H9 (cell line): Measurements from ENCODE around the gene AZGP1. TPM values are rescaled to one million over a fixed set of nuclear protein-coding genes. Genes with fewer than 3 reads are reported as not detected.

ENCODE experiments used
- DNase-seq: peaks from one replicate; pipeline ENCODE4 v3.0.0-alpha.2; 2017
- H2AFZ ChIP-seq: one replicate; pipeline ENCODE4 v1.6.1; 2013; ENCODE audit warnings: mild to moderate bottlenecking, low read length, control low read depth, moderate library complexity
- H2AK5ac ChIP-seq: 2 replicates; pipeline ENCODE4 v1.6.1; 2013; ENCODE audit warnings: low read length, control low read depth, mixed read lengths; ENCODE audit not compliant: insufficient read length
- H2BK120ac ChIP-seq: one replicate; pipeline ENCODE4 v1.6.1; 2013; ENCODE audit warnings: low read depth, mild to moderate bottlenecking, low read length, control low read depth, inconsistent platforms; ENCODE audit not compliant: poor library complexity, severe bottlenecking
- H2BK12ac ChIP-seq: 2 replicates; pipeline ENCODE4 v1.6.1; 2013; ENCODE audit warnings: low read length, control low read depth, mixed read lengths, low read depth; ENCODE audit not compliant: insufficient read length
- H2BK15ac ChIP-seq: 2 replicates; pipeline ENCODE4 v1.6.1; 2013; ENCODE audit warnings: low read depth, low read length, control low read depth
- H2BK20ac ChIP-seq: one replicate; pipeline ENCODE4 v1.6.1; 2013; ENCODE audit warnings: low read depth, mild to moderate bottlenecking, low read length, control low read depth, inconsistent platforms; ENCODE audit not compliant: poor library complexity, severe bottlenecking
- H2BK5ac ChIP-seq: 2 replicates; pipeline ENCODE4 v1.6.1; 2013; ENCODE audit warnings: low read length, control low read depth, mixed read lengths; ENCODE audit not compliant: insufficient read length
- H3K14ac ChIP-seq: 2 replicates; pipeline ENCODE4 v1.6.1; 2013; ENCODE audit warnings: low read length, control low read depth; ENCODE audit not compliant: insufficient read depth
- H3K18ac ChIP-seq: 2 replicates; pipeline ENCODE4 v1.6.1; 2013; ENCODE audit warnings: low read depth, mild to moderate bottlenecking, mixed read lengths, low read length, control low read depth; ENCODE audit not compliant: insufficient read length
- H3K23ac ChIP-seq: 2 replicates; pipeline ENCODE4 v1.6.1; 2013; ENCODE audit warnings: low read length, control low read depth, mixed read lengths, low read depth; ENCODE audit not compliant: insufficient read length
- H3K23me2 ChIP-seq: 2 replicates; pipeline ENCODE4 v1.6.1; 2013; ENCODE audit warnings: low read depth, mild to moderate bottlenecking, mixed read lengths, low read length, control low read depth; ENCODE audit not compliant: insufficient read length, poor library complexity, severe bottlenecking
- H3K27ac ChIP-seq: 2 replicates; pipeline ENCODE4 v1.5.1; 2013; ENCODE audit warnings: low read length, control low read depth, mixed read lengths, low read depth; ENCODE audit not compliant: insufficient read length
- H3K27me3 ChIP-seq: 2 replicates; pipeline ENCODE4 v1.6.1; 2013; ENCODE audit warnings: low read length, control low read depth, inconsistent platforms; ENCODE audit not compliant: insufficient read depth
- H3K4ac ChIP-seq: 2 replicates; pipeline ENCODE4 v1.6.1; 2013; ENCODE audit warnings: low read depth, mild to moderate bottlenecking, control low read depth, inconsistent platforms, low read length, moderate library complexity
- H3K4me1 ChIP-seq: 2 replicates; pipeline ENCODE4 v1.6.1; 2013; ENCODE audit warnings: low read length, control low read depth, inconsistent platforms; ENCODE audit not compliant: insufficient read depth
- H3K4me2 ChIP-seq: 2 replicates; pipeline ENCODE4 v1.6.1; 2013; ENCODE audit warnings: low read length, control low read depth, mixed read lengths; ENCODE audit not compliant: insufficient read length, insufficient read depth
- H3K56ac ChIP-seq: 2 replicates; pipeline ENCODE4 v1.6.1; 2013; ENCODE audit warnings: low read depth, mild to moderate bottlenecking, mixed read lengths, low read length, control low read depth; ENCODE audit not compliant: insufficient read length
- H3K79me1 ChIP-seq: 2 replicates; pipeline ENCODE4 v1.6.1; 2013; ENCODE audit warnings: low read depth, mild to moderate bottlenecking, moderate library complexity, low read length, control low read depth, inconsistent platforms; ENCODE audit not compliant: insufficient read depth, poor library complexity, severe bottlenecking
- H3K79me2 ChIP-seq: 2 replicates; pipeline ENCODE4 v1.6.1; 2013; ENCODE audit warnings: low read length, control low read depth, inconsistent platforms; ENCODE audit not compliant: insufficient read depth
- H3K9ac ChIP-seq: 2 replicates; pipeline ENCODE4 v1.6.1; 2013; ENCODE audit warnings: low read length, control low read depth, mixed read lengths; ENCODE audit not compliant: insufficient read length; ENCODE audit errors: extremely low read depth
- H3K9me3 ChIP-seq: one replicate; pipeline ENCODE4 v1.6.1; 2013; ENCODE audit warnings: low read depth, low read length, inconsistent platforms; ENCODE audit not compliant: control insufficient read depth
- H3T11ph ChIP-seq: one replicate; pipeline ENCODE4 v1.6.1; 2013; ENCODE audit warnings: mild to moderate bottlenecking, low read length, control low read depth, inconsistent platforms
- H4K20me1 ChIP-seq: one replicate; pipeline ENCODE4 v1.6.1; 2013; ENCODE audit not compliant: control insufficient read depth, insufficient read length, insufficient read depth
- H4K5ac ChIP-seq: 2 replicates; pipeline ENCODE4 v1.6.1; 2013; ENCODE audit warnings: low read depth, mild to moderate bottlenecking, mixed read lengths, low read length, control low read depth; ENCODE audit not compliant: insufficient read length
- H4K8ac ChIP-seq: replicated peaks from 2 replicates; pipeline ENCODE4 v1.6.1; 2013; ENCODE audit warnings: low read length, control low read depth, mixed read lengths, low read depth; ENCODE audit not compliant: insufficient read length
- H4K91ac ChIP-seq: 2 replicates; pipeline ENCODE4 v1.6.1; 2013; ENCODE audit warnings: low read depth, mild to moderate bottlenecking, moderate library complexity, mixed read lengths, low read length, control low read depth; ENCODE audit not compliant: insufficient read length
- H3K27ac Mint-ChIP-seq, 3 experiments: 2 replicates in 2 of 3; 3 replicates in 1 of 3; pipeline ENCODE4 v1.8.0; 2020 to 2021; ENCODE audit warnings: mixed read lengths in 3 of 3, mild to moderate bottlenecking in 1 of 3, moderate library complexity in 1 of 3
- H3K27me3 Mint-ChIP-seq: 2 replicates; pipeline ENCODE4 v1.8.0; 2021; ENCODE audit warnings: low read depth, mild to moderate bottlenecking, moderate library complexity, mixed read lengths
- H3K36me3 Mint-ChIP-seq, 3 experiments: 2 replicates in 2 of 3; 3 replicates in 1 of 3; pipeline ENCODE4 v1.8.0; 2020 to 2021; ENCODE audit warnings: low read depth in 3 of 3, mixed read lengths in 3 of 3; ENCODE audit not compliant: insufficient read depth in 1 of 3
- H3K4me1 Mint-ChIP-seq, 2 experiments: 2 replicates each; pipeline ENCODE4 v1.8.0; 2020; ENCODE audit warnings: mixed read lengths in 2 of 2
- H3K4me3 Mint-ChIP-seq, 2 experiments: 2 replicates in 1 of 2; 3 replicates in 1 of 2; pipeline ENCODE4 v1.8.0; 2020 to 2021; ENCODE audit warnings: mild to moderate bottlenecking in 2 of 2, mixed read lengths in 2 of 2, moderate library complexity in 1 of 2
- H3K9me3 Mint-ChIP-seq, 2 experiments: 2 replicates in 1 of 2; 3 replicates in 1 of 2; pipeline ENCODE4 v1.8.0; 2020; ENCODE audit warnings: mild to moderate bottlenecking in 2 of 2, mixed read lengths in 2 of 2, moderate library complexity in 1 of 2
- CTCF ChIP-seq: fragments of 200-600 bp; sonication (generic); conservative IDR thresholded peaks from 3 replicates; pipeline ENCODE4 v1.8.0; 2021; ENCODE audit warnings: antibody characterized with exemption, mild to moderate bottlenecking
- WGBS: extraction: QIAGEN DNeasy Blood & Tissue Kit; methylation state at CpG from one replicate; pipeline ENCODE4 v1.1.7; 2013; ENCODE audit warnings: missing lambda C conversion rate, low lambda C conversion rate, mixed read lengths; ENCODE audit not compliant: insufficient read length; ENCODE audit errors: extremely low coverage; 5-methylcytosine and 5-hydroxymethylcytosine counted together
- total RNA-seq: library from RNA; stranded (reverse); gene quantifications from 2 replicates; pipeline ENCODE4 v1.2.1, GENCODE V29; 2021

AZGP1 gene
- total RNA-seq, 1 experiment from 2014 or later = not detected

DNA sequence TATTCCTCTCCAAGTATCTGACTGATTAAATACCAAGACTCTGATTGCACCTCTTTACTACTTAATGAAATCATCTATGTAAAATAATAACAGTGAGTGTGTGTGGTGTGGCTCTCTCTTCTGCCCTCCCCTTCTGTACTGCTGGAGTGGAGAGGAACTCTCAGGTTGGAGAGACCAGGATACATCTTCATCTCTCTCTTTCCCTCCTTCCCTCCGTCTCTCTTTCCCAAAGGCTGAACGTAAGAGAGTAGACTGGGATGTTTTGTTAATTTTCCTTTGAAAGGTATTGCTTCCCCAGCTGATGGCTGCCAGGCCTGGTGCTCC lies 46.1 kb downstream of the AZGP1 start:
- no peaks in the 10 kb centered on the region for H3K9me3 Mint-ChIP-seq
- Histone ChIP-seq H2AFZ (no peak overlapping the region), H3K18ac (no peak overlapping the region), H3K9me3 (no peaks in the 10 kb centered on the region), H3K23ac (no peak overlapping the region), H3K9ac (no peak overlapping the region), H2BK15ac (no peak overlapping the region), H3K4me2 (peak overlapping the region; percentile 21), H3K79me2 (no peaks in the 10 kb centered on the region), H2AK5ac (no peak overlapping the region), H3T11ph (no peak overlapping the region), H4K20me1 (no peaks in the 10 kb centered on the region), H4K8ac (no peak overlapping the region), H3K56ac (no peak overlapping the region), H3K27ac (no peak overlapping the region), H3K4ac (no peak overlapping the region), H3K4me1 (no peaks in the 10 kb centered on the region; the same call in 1 of the 2 replicates), H2BK120ac (no peak overlapping the region), H3K14ac (no peak overlapping the region), H3K27me3 (no peaks in the 10 kb centered on the region), H2BK12ac (peak overlapping the region; percentile 16), H4K91ac (no peak overlapping the region), H2BK20ac (no peak overlapping the region), H3K23me2 (peaks cover 4% of the 10 kb centered on the region), H3K79me1 (no peaks in the 10 kb centered on the region), H4K5ac (no peak overlapping the region), H2BK5ac (no peak overlapping the region)
- peaks cover 37 to 40% of the 10 kb centered on the region in 2 experiments for H3K4me1 Mint-ChIP-seq
- no peak for TF ChIP-seq CTCF
- H3K27ac Mint-ChIP-seq = peak overlapping the region in 1 of 3 experiments; percentile 44; a peak in 2 of 7 replicates
- DNase-seq = no peak
- peaks cover 2 to 9% (median 3%) of the 10 kb centered on the region in 3 experiments; a peak in 6 of 7 replicates for H3K36me3 Mint-ChIP-seq
- no CpG with 5 or more reads among the region's 2 CpGs for WGBS
- H3K27me3 Mint-ChIP-seq = peaks cover 16% of the 10 kb centered on the region
- peak overlapping the region; percentile 52 to 75 for H3K4me3 Mint-ChIP-seq
